Measurements from ENCODE around the gene TAOK2. TPM values are rescaled to one million over a fixed set of nuclear protein-coding genes. Genes with fewer than 3 reads are reported as not detected.

TAOK2 gene
- total and polyA plus RNA-seq, 2 of the 13 experiments (the other 11 are each of a cell fraction or from before 2014, with no cell fraction given) = 17.4 to 43.2 TPM

DNA sequence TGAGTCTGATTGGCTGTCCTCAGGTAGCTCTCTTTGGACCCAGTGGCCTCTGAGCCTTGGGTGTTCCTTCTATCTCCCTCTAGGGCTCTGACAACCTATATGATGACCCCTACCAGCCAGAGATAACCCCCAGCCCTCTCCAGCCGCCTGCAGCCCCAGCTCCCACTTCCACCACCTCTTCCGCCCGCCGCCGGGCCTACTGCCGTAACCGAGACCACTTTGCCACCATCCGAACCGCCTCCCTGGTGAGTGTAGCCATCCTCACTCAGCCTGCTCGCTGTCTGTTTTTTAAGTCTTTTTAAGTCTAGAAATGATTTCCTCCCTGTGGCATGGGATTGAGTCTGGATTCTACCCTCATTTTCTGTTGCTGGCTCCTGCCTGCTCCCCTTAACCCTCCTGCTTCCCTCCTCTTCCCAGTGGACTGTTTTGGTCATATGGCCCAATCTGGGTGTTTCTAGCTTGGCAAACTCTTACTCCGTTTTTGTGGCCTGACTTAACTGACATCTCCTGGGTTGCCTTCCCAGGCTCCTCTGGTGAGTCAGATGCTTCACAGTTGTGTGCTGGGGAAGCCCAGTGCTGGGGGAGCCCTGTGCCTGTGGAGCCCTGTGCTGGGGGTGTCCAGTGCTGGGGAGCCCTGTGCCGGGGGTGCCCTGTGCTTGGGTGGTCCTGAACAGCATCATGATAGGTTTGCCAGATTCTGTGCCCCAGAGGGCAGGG, 9.9 kb downstream of the TAOK2 start (continued):
- TF ChIP-seq, protein P1, sequence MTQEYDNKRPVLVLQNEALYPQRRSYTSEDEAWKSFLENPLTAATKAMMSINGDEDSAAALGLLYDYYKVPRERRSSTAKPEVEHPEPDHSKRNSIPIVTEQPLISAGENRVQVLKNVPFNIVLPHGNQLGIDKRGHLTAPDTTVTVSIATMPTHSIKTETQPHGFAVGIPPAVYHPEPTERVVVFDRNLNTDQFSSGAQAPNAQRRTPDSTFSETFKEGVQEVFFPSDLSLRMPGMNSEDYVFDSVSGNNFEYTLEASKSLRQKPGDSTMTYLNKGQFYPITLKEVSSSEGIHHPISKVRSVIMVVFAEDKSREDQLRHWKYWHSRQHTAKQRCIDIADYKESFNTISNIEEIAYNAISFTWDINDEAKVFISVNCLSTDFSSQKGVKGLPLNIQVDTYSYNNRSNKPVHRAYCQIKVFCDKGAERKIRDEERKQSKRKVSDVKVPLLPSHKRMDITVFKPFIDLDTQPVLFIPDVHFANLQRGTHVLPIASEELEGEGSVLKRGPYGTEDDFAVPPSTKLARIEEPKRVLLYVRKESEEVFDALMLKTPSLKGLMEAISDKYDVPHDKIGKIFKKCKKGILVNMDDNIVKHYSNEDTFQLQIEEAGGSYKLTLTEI (CRISPR knock-in tag; conservative IDR thresholded peaks at IDR 0.05) = no peak
- TF ChIP-seq NFRKB (IDR thresholded peaks at IDR 0.05) (no peak), TEAD3 (CRISPR knock-in tag; optimal IDR thresholded peaks at IDR 0.05; ENCODE audit: borderline replicate concordance) (no peak), ZIK1 (CRISPR knock-in tag; IDR thresholded peaks at IDR 0.05; ENCODE audit: borderline replicate concordance, low read depth) (no peak), ATAD3A (CRISPR knock-in tag; IDR thresholded peaks at IDR 0.05) (no peak), ZNF547 (CRISPR knock-in tag; IDR thresholded peaks at IDR 0.05) (no peak)
- TF ChIP-seq, protein P2, sequence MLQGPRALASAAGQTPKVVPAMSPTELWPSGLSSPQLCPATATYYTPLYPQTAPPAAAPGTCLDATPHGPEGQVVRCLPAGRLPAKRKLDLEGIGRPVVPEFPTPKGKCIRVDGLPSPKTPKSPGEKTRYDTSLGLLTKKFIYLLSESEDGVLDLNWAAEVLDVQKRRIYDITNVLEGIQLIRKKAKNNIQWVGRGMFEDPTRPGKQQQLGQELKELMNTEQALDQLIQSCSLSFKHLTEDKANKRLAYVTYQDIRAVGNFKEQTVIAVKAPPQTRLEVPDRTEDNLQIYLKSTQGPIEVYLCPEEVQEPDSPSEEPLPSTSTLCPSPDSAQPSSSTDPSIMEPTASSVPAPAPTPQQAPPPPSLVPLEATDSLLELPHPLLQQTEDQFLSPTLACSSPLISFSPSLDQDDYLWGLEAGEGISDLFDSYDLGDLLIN (CRISPR knock-in tag; IDR thresholded peaks at IDR 0.05; ENCODE audit: borderline replicate concordance) = no peak
- TF ChIP-seq, protein P3, sequence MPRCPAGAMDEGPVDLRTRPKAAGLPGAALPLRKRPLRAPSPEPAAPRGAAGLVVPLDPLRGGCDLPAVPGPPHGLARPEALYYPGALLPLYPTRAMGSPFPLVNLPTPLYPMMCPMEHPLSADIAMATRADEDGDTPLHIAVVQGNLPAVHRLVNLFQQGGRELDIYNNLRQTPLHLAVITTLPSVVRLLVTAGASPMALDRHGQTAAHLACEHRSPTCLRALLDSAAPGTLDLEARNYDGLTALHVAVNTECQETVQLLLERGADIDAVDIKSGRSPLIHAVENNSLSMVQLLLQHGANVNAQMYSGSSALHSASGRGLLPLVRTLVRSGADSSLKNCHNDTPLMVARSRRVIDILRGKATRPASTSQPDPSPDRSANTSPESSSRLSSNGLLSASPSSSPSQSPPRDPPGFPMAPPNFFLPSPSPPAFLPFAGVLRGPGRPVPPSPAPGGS (CRISPR knock-in tag; IDR thresholded peaks at IDR 0.05) = no peak
- TF ChIP-seq, protein P4, sequence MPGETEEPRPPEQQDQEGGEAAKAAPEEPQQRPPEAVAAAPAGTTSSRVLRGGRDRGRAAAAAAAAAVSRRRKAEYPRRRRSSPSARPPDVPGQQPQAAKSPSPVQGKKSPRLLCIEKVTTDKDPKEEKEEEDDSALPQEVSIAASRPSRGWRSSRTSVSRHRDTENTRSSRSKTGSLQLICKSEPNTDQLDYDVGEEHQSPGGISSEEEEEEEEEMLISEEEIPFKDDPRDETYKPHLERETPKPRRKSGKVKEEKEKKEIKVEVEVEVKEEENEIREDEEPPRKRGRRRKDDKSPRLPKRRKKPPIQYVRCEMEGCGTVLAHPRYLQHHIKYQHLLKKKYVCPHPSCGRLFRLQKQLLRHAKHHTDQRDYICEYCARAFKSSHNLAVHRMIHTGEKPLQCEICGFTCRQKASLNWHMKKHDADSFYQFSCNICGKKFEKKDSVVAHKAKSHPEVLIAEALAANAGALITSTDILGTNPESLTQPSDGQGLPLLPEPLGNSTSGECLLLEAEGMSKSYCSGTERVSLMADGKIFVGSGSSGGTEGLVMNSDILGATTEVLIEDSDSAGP (CRISPR knock-in tag; IDR thresholded peaks at IDR 0.05; ENCODE audit: borderline replicate concordance) = no peak
- TF ChIP-seq, protein P5, sequence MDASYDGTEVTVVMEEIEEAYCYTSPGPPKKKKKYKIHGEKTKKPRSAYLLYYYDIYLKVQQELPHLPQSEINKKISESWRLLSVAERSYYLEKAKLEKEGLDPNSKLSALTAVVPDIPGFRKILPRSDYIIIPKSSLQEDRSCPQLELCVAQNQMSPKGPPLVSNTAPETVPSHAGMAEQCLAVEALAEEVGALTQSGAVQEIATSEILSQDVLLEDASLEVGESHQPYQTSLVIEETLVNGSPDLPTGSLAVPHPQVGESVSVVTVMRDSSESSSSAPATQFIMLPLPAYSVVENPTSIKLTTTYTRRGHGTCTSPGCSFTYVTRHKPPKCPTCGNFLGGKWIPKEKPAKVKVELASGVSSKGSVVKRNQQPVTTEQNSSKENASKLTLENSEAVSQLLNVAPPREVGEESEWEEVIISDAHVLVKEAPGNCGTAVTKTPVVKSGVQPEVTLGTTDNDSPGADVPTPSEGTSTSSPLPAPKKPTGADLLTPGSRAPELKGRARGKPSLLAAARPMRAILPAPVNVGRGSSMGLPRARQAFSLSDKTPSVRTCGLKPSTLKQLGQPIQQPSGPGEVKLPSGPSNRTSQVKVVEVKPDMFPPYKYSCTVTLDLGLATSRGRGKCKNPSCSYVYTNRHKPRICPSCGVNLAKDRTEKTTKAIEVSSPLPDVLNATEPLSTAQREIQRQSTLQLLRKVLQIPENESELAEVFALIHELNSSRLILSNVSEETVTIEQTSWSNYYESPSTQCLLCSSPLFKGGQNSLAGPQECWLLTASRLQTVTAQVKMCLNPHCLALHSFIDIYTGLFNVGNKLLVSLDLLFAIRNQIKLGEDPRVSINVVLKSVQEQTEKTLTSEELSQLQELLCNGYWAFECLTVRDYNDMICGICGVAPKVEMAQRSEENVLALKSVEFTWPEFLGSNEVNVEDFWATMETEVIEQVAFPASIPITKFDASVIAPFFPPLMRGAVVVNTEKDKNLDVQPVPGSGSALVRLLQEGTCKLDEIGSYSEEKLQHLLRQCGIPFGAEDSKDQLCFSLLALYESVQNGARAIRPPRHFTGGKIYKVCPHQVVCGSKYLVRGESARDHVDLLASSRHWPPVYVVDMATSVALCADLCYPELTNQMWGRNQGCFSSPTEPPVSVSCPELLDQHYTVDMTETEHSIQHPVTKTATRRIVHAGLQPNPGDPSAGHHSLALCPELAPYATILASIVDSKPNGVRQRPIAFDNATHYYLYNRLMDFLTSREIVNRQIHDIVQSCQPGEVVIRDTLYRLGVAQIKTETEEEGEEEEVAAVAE (CRISPR knock-in tag; IDR thresholded peaks at IDR 0.05; ENCODE audit: borderline replicate concordance) = no peak

Measured in HepG2 (cell line).